Mesendoderm (in vitro differentiated cells): ENCODE data around the gene F8.
"Not testable (repeated sequence)": the region's sequence is repeated elsewhere in the genome, so short reads cannot be mapped to it uniquely, and the experiment has no call there.

Experiments
- DNase-seq: peaks from one replicate; pipeline ENCODE4 v3.0.0; 2013
- H2AK5ac ChIP-seq: 2 replicates; pipeline ENCODE4 v1.6.1; 2013; ENCODE audit warnings: low read length, inconsistent platforms
- H2BK120ac ChIP-seq: 2 replicates; pipeline ENCODE4 v1.6.1; 2013; ENCODE audit warnings: low read depth, mild to moderate bottlenecking, low read length, moderate library complexity, mixed read lengths
- H2BK15ac ChIP-seq: replicated peaks from 2 replicates; pipeline ENCODE4 v1.6.1; 2013; ENCODE audit warnings: low read depth, mild to moderate bottlenecking, moderate library complexity
- H2BK5ac ChIP-seq: 2 replicates; pipeline ENCODE4 v1.6.1; 2013; ENCODE audit warnings: low read length, inconsistent platforms
- H3K18ac ChIP-seq: 2 replicates; pipeline ENCODE4 v1.6.1; 2013; ENCODE audit warnings: mild to moderate bottlenecking, low read length, mixed read lengths
- H3K23ac ChIP-seq: one replicate; pipeline ENCODE4 v1.6.1; 2013; ENCODE audit warnings: low read length
- H3K27ac ChIP-seq: 2 replicates; pipeline ENCODE4 v1.5.1; 2013; ENCODE audit warnings: low read depth, mild to moderate bottlenecking, inconsistent platforms, low read length, moderate library complexity
- H3K27me3 ChIP-seq: 2 replicates; pipeline ENCODE4 v1.6.1; 2013; ENCODE audit warnings: low read length, control low read depth, mild to moderate bottlenecking, inconsistent platforms; ENCODE audit not compliant: insufficient read depth, poor library complexity
- H3K36me3 ChIP-seq: 2 replicates; pipeline ENCODE4 v1.6.1; 2013; ENCODE audit warnings: low read length, inconsistent platforms; ENCODE audit not compliant: control insufficient read depth, insufficient read depth
- H3K4ac ChIP-seq: one replicate; pipeline ENCODE4 v1.6.1; 2013; ENCODE audit warnings: low read depth, mild to moderate bottlenecking, low read length, moderate library complexity
- H3K4me1 ChIP-seq: 2 replicates; pipeline ENCODE4 v1.6.1; 2013; ENCODE audit warnings: low read depth, low read length, inconsistent platforms; ENCODE audit not compliant: control insufficient read depth
- H3K4me2 ChIP-seq: 2 replicates; pipeline ENCODE4 v1.6.1; 2013; ENCODE audit warnings: low read length
- H3K4me3 ChIP-seq: 2 replicates; pipeline ENCODE4 v1.5.1; 2013; ENCODE audit warnings: mild to moderate bottlenecking, low read length
- H3K56ac ChIP-seq: one replicate; pipeline ENCODE4 v1.6.1; 2013; ENCODE audit warnings: low read length
- H3K79me1 ChIP-seq: 2 replicates; pipeline ENCODE4 v1.6.1; 2013; ENCODE audit warnings: low read length, inconsistent platforms
- H3K79me2 ChIP-seq: 2 replicates; pipeline ENCODE4 v1.6.1; 2013; ENCODE audit warnings: mild to moderate bottlenecking, low read length; ENCODE audit not compliant: control insufficient read depth, insufficient read depth
- H3K9ac ChIP-seq: 2 replicates; pipeline ENCODE4 v1.6.1; 2013; ENCODE audit warnings: low read length, inconsistent platforms
- H4K5ac ChIP-seq: one replicate; pipeline ENCODE4 v1.6.1; 2013; ENCODE audit warnings: low read length
- H4K8ac ChIP-seq: one replicate; pipeline ENCODE4 v1.6.1; 2013; ENCODE audit warnings: low read depth, mild to moderate bottlenecking, control low read depth, low read length, moderate library complexity
- WGBS: extraction: QIAGEN DNeasy Blood & Tissue Kit; methylation state at CpG from one replicate; pipeline ENCODE4 v1.1.7; 2013; ENCODE audit warnings: low lambda C conversion rate, missing lambda C conversion rate; ENCODE audit not compliant: insufficient coverage; ENCODE audit errors: extremely low coverage; 5-methylcytosine and 5-hydroxymethylcytosine counted together

Gene F8

GRCh38 chrX:154908821-154909220 lies 113.7 kb downstream of the F8 start:
- Histone ChIP-seq H3K36me3 (no peaks in the 10 kb centered on the region), H3K18ac (no peak overlapping the region), H3K4ac (no peak overlapping the region), H3K56ac (no peak overlapping the region), H2BK120ac (no peak overlapping the region), H3K27me3 (no peaks in the 10 kb centered on the region), H3K23ac (no peak overlapping the region), H3K4me2 (no peak overlapping the region), H3K27ac (no peak overlapping the region), H3K79me2 (no peaks in the 10 kb centered on the region), H2BK15ac (no peak overlapping the region), H4K8ac (no peak overlapping the region), H3K79me1 (no peaks in the 10 kb centered on the region), H3K4me1 (no peaks in the 10 kb centered on the region), H2BK5ac (no peak overlapping the region), H3K4me3 (no peak overlapping the region), H4K5ac (no peak overlapping the region), H3K9ac (no peak overlapping the region), H2AK5ac (no peak overlapping the region)
- no peak for DNase-seq
- WGBS = no CpG with 5 or more reads among the region's 3 CpGs

GRCh38 chrX:154902408-154902807 lies 120.1 kb downstream of the F8 start:
- Histone ChIP-seq H2BK15ac (no peak overlapping the region), H3K4me1 (no peaks in the 10 kb centered on the region), H2BK120ac (no peak overlapping the region), H3K56ac (no peak overlapping the region), H3K4ac (no peak overlapping the region), H3K27me3 (no peaks in the 10 kb centered on the region), H3K18ac (no peak overlapping the region), H2AK5ac (no peak overlapping the region), H4K5ac (no peak overlapping the region), H3K79me2 (no peaks in the 10 kb centered on the region), H3K4me3 (no peak overlapping the region), H3K79me1 (no peaks in the 10 kb centered on the region), H3K36me3 (no peaks in the 10 kb centered on the region), H3K4me2 (no peak overlapping the region), H3K27ac (no peak overlapping the region), H4K8ac (no peak overlapping the region), H2BK5ac (no peak overlapping the region), H3K9ac (no peak overlapping the region), H3K23ac (no peak overlapping the region)
- no peak for DNase-seq
- WGBS = no CpG with 5 or more reads among the region's 1 CpG

DNA sequence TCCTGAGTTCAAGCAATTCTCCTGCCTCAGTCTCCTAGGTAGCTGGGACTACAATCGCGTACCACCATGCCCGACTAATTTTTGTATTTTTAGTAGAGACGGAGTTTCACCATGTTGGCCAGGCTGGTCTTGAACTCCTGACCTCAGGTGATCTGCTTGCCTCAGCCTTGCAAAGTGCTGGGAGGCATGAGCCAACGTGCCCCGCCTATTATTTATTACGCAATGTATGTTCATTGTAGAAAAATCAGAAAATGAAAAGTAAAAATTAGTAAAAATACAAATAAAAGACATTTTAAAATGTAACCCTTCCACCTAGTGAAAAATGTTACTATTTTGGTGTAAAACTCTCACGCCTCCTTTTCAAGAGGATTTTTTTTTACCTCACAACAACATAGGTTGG lies 122.2 kb downstream of the F8 start:
- no peak for DNase-seq
- Histone ChIP-seq H3K4me2 (no peak overlapping the region), H3K23ac (no peak overlapping the region), H2BK120ac (no peak overlapping the region), H3K4ac (no peak overlapping the region), H2BK15ac (no peak overlapping the region), H3K4me1 (no peaks in the 10 kb centered on the region), H3K79me2 (no peaks in the 10 kb centered on the region), H3K56ac (no peak overlapping the region), H2BK5ac (no peak overlapping the region), H3K36me3 (no peaks in the 10 kb centered on the region), H4K5ac (no peak overlapping the region), H3K18ac (no peak overlapping the region), H3K4me3 (no peak overlapping the region), H2AK5ac (no peak overlapping the region), H3K27ac (no peak overlapping the region), H4K8ac (no peak overlapping the region), H3K27me3 (no peaks in the 10 kb centered on the region), H3K9ac (no peak overlapping the region), H3K79me1 (no peaks in the 10 kb centered on the region)
- no CpG with 5 or more reads among the region's 8 CpGs for WGBS

DNA sequence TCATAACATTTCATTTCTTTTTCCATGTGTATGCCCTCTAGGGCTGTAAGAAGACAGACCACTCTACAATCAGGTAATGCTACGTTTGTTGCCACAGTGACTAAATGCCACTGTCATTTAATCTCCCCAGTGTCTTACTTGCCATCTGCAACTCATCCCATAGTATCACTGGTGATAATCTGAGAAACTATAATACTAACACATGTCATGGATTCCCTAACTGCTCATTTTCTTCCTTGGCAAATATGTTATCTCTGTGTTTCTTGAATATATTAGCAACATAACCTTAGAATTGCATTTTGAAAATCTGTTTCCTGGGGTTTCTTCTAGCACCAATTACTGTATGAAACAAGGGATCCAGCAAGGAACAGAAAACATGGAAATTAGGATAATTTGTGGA lies 130.2 kb downstream of the F8 start:
- no CpG with 5 or more reads among the region's 1 CpG for WGBS
- H4K8ac ChIP-seq = no peak overlapping the region
- H2BK15ac ChIP-seq = no peak overlapping the region
- no peaks in the 10 kb centered on the region for H3K4me1 ChIP-seq
- no peak overlapping the region for H3K9ac ChIP-seq
- H2BK5ac ChIP-seq = no peak overlapping the region
- H3K18ac ChIP-seq = no peak overlapping the region
- H3K23ac ChIP-seq = no peak overlapping the region
- no peak overlapping the region for H3K27ac ChIP-seq
- DNase-seq = no peak
- no peaks in the 10 kb centered on the region for H3K79me2 ChIP-seq
- H3K4me2 ChIP-seq = no peak overlapping the region
- no peak overlapping the region for H3K4me3 ChIP-seq
- H3K27me3 ChIP-seq = no peaks in the 10 kb centered on the region
- H2AK5ac ChIP-seq = no peak overlapping the region
- H2BK120ac ChIP-seq = no peak overlapping the region
- H3K36me3 ChIP-seq = no peaks in the 10 kb centered on the region
- H3K79me1 ChIP-seq = no peaks in the 10 kb centered on the region
- H3K56ac ChIP-seq = no peak overlapping the region
- H4K5ac ChIP-seq = no peak overlapping the region
- H3K4ac ChIP-seq = no peak overlapping the region

DNA sequence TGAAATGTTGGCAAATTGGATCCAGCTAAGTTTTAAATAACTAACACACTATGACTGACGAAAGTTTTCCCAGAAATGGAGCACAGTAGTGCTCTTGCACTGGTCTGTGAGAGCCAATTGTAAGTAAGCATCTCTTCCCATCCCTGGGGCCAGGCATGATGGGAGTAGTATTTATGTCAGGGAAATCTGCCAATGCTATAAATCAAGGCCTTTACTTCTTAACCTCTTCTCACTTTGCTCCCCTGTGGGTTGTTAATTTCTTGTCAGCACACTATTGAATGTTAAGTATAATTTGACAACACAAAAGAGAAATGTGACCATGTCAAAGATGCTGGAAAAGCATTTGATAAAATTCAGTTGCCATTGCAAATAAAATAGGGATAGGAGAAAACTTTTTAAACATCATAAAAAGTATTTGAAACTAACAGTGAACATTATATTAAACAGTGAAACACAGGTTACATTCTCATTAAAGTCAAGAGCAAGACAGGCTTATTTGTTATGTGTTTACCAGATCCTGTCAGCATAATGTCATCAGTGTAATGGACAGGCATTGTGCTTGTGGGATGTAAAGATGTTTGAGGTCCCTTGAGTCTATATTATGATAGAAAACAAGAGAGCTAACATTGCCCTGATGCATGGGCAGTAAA lies 131.4 kb downstream of the F8 start:
- no peak overlapping the region for H2AK5ac ChIP-seq
- H3K56ac ChIP-seq = no peak overlapping the region
- no peaks in the 10 kb centered on the region for H3K27me3 ChIP-seq
- H2BK15ac ChIP-seq = no peak overlapping the region
- no peak overlapping the region for H2BK120ac ChIP-seq
- H3K4ac ChIP-seq = no peak overlapping the region
- H3K4me1 ChIP-seq = no peaks in the 10 kb centered on the region
- H3K4me2 ChIP-seq = no peak overlapping the region
- no peak overlapping the region for H4K8ac ChIP-seq
- H3K23ac ChIP-seq = no peak overlapping the region
- no peak overlapping the region for H3K18ac ChIP-seq
- H3K27ac ChIP-seq = no peak overlapping the region
- H3K36me3 ChIP-seq = no peaks in the 10 kb centered on the region
- no peaks in the 10 kb centered on the region for H3K79me2 ChIP-seq
- no peak overlapping the region for H2BK5ac ChIP-seq
- H3K9ac ChIP-seq = no peak overlapping the region
- no peak overlapping the region for H3K4me3 ChIP-seq
- no peaks in the 10 kb centered on the region for H3K79me1 ChIP-seq
- H4K5ac ChIP-seq = no peak overlapping the region
- no CpG with 5 or more reads among the region's 1 CpG for WGBS
- no peak for DNase-seq

GRCh38 chrX:154886789-154887221 lies 135.7 kb downstream of the F8 start:
- not testable (repeated sequence) for H3K4me3 ChIP-seq, H3K79me2 ChIP-seq, H4K8ac ChIP-seq, H3K56ac ChIP-seq, H4K5ac ChIP-seq, H2BK15ac ChIP-seq, DNase-seq, H2AK5ac ChIP-seq, H2BK120ac ChIP-seq, H3K79me1 ChIP-seq, H3K23ac ChIP-seq, H3K18ac ChIP-seq, H3K27ac ChIP-seq, H3K4me2 ChIP-seq, H3K4ac ChIP-seq, H2BK5ac ChIP-seq, H3K9ac ChIP-seq, H3K36me3 ChIP-seq, H3K27me3 ChIP-seq, H3K4me1 ChIP-seq
- WGBS = no CpG with 5 or more reads among the region's 62 CpGs
